ENCODE data around the gene MTMR12. TPM values are rescaled to one million over a fixed set of nuclear protein-coding genes. Genes with fewer than 3 reads are reported as not detected.
A peak's percentile ranks its signal among the peaks of the same experiment; 100 is the strongest.

The MTMR12 gene
- total and polyA plus RNA-seq, 2 donors (not counting 1 experiment from before 2014, with no cell fraction given): 18.5 to 18.6 TPM

- Histone ChIP-seq H3K4me3 (replicated peaks in 1 of 4; ENCODE audit: control extremely low read depth in 1 of 4, insufficient read depth in 1 of 4, low read depth in 3 of 4, low read length in 4 of 4) (no peak overlapping the region), H3K36me3 (ENCODE audit: control insufficient read depth, insufficient read depth, low read length) (no peaks in the 10 kb centered on the region), H3K27ac (ENCODE audit: insufficient read depth, low read length) (no peak overlapping the region), H3K9ac (ENCODE audit: insufficient read depth, low read length) (no peak overlapping the region), H3K79me2 (ENCODE audit: control insufficient read depth, insufficient read depth, low read length) (no peaks in the 10 kb centered on the region), H3K4me1 (ENCODE audit: control insufficient read depth, extremely low read depth, insufficient read depth, low read length) (no peaks in the 10 kb centered on the region), H3K4me2 (ENCODE audit: extremely low read depth, insufficient read depth, low read length) (no peak overlapping the region), H2AFZ (ENCODE audit: low read length) (peak overlapping the region; percentile 38), H3K27me3 (ENCODE audit: control insufficient read depth, insufficient read depth, low read length) (no peaks in the 10 kb centered on the region), H4K20me1 (ENCODE audit: control insufficient read depth, extremely low read depth, insufficient read depth, low read length) (no peaks in the 10 kb centered on the region), H3K9me3 (ENCODE audit: control insufficient read depth, insufficient read depth, low read depth, low read length) (no peaks in the 10 kb centered on the region)
- TF ChIP-seq EZH2 (IDR thresholded peaks at IDR 0.05; ENCODE audit: low read length, missing control alignments) (no peak), CTCF (conservative IDR thresholded peaks at IDR 0.05 in 1 of 2, IDR thresholded peaks at IDR 0.05 in 1 of 2; ENCODE audit: low read depth in 1 of 2, low read length in 2 of 2) (peak; percentile 71 to 80)
- peak; percentile 45 to 64 for DNase-seq (ENCODE audit: low read depth in 2 of 2)
Measured at GRCh38 chr5:32329395-32329834, 16.7 kb upstream of the MTMR12 start.

DNA sequence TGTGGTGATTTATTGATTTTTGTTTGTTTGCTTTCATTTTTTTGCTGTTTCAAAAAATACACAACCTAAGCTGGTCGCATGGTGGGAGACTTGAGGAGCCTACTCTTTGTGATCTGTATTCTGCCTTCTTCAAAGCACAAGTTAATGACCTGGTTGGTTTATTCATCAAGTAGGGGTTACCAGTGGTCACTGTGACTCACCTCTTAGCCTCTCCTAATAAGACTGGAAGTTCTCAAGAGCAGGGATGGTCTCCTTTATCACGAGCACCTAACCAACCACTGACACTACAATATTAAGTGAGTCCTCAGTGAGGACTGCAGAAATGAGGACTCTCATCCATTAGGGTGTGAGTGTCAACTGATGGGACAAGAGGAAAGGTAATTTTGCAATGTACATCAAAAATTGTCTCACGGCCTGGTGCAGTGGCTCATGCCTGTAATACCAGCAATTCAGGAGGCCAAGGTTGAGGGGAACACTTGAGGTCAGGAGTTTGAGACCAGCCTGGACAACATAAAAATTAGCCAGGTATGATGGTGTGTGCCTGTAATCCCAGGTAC is 13.6 kb upstream of the MTMR12 start:
- H3K4me2 ChIP-seq (ENCODE audit: extremely low read depth, insufficient read depth, low read length): no peak overlapping the region
- no peaks in the 10 kb centered on the region for H3K36me3 ChIP-seq (ENCODE audit: control insufficient read depth, insufficient read depth, low read length)
- no peaks in the 10 kb centered on the region for H3K79me2 ChIP-seq (ENCODE audit: control insufficient read depth, insufficient read depth, low read length)
- no peaks in the 10 kb centered on the region for H3K27me3 ChIP-seq (ENCODE audit: control insufficient read depth, insufficient read depth, low read length)
- H3K9ac ChIP-seq (ENCODE audit: insufficient read depth, low read length): no peak overlapping the region
- H2AFZ ChIP-seq (ENCODE audit: low read length): no peak overlapping the region
- H3K27ac ChIP-seq (ENCODE audit: insufficient read depth, low read length): no peak overlapping the region
- no peaks in the 10 kb centered on the region for H4K20me1 ChIP-seq (ENCODE audit: control insufficient read depth, extremely low read depth, insufficient read depth, low read length)
- H3K4me3 ChIP-seq (replicated peaks in 1 of 4; ENCODE audit: control extremely low read depth in 1 of 4, insufficient read depth in 1 of 4, low read depth in 3 of 4, low read length in 4 of 4): no peak overlapping the region
- H3K9me3 ChIP-seq (ENCODE audit: control insufficient read depth, insufficient read depth, low read depth, low read length): no peaks in the 10 kb centered on the region
- H3K4me1 ChIP-seq (ENCODE audit: control insufficient read depth, extremely low read depth, insufficient read depth, low read length): no peaks in the 10 kb centered on the region
- no peak for TF ChIP-seq EZH2 (IDR thresholded peaks at IDR 0.05; ENCODE audit: low read length, missing control alignments)
- no peak for TF ChIP-seq CTCF (conservative IDR thresholded peaks at IDR 0.05 in 1 of 2, IDR thresholded peaks at IDR 0.05 in 1 of 2; ENCODE audit: low read depth in 1 of 2, low read length in 2 of 2)
- peak; percentile 19 to 61 for DNase-seq (ENCODE audit: low read depth in 2 of 2)

- no peak overlapping the region for H2AFZ ChIP-seq (ENCODE audit: low read length)
- TF ChIP-seq EZH2 (IDR thresholded peaks at IDR 0.05; ENCODE audit: low read length, missing control alignments): no peak
- TF ChIP-seq CTCF (conservative IDR thresholded peaks at IDR 0.05 in 1 of 2, IDR thresholded peaks at IDR 0.05 in 1 of 2; ENCODE audit: low read depth in 1 of 2, low read length in 2 of 2): no peak
- H3K27ac ChIP-seq (ENCODE audit: insufficient read depth, low read length): no peak overlapping the region
- H4K20me1 ChIP-seq (ENCODE audit: control insufficient read depth, extremely low read depth, insufficient read depth, low read length): no peaks in the 10 kb centered on the region
- H3K9ac ChIP-seq (ENCODE audit: insufficient read depth, low read length): no peak overlapping the region
- no peaks in the 10 kb centered on the region for H3K79me2 ChIP-seq (ENCODE audit: control insufficient read depth, insufficient read depth, low read length)
- no peak overlapping the region for H3K4me2 ChIP-seq (ENCODE audit: extremely low read depth, insufficient read depth, low read length)
- no peak overlapping the region for H3K4me3 ChIP-seq (replicated peaks in 1 of 4; ENCODE audit: control extremely low read depth in 1 of 4, insufficient read depth in 1 of 4, low read depth in 3 of 4, low read length in 4 of 4)
- no peak for DNase-seq (ENCODE audit: low read depth in 2 of 2)
- no peaks in the 10 kb centered on the region for H3K36me3 ChIP-seq (ENCODE audit: control insufficient read depth, insufficient read depth, low read length)
- H3K27me3 ChIP-seq (ENCODE audit: control insufficient read depth, insufficient read depth, low read length): no peaks in the 10 kb centered on the region
- no peaks in the 10 kb centered on the region for H3K9me3 ChIP-seq (ENCODE audit: control insufficient read depth, insufficient read depth, low read depth, low read length)
- H3K4me1 ChIP-seq (ENCODE audit: control insufficient read depth, extremely low read depth, insufficient read depth, low read length): no peaks in the 10 kb centered on the region
Measured at GRCh38 chr5:32325616-32326015, 12.9 kb upstream of the MTMR12 start.

Measured in fibroblast of lung (primary cell).